Activated CD4-positive, alpha-beta T cell treated with anti-CD3 and anti-CD28 coated beads, Interleukin-2, amount 50 U/mL, for 48 hours (primary cell): ENCODE results near the gene PCYT1B.
"Not testable (repeated sequence)": the region's sequence is repeated elsewhere in the genome, so short reads cannot be mapped to it uniquely, and the experiment has no call there.

ENCODE experiments used
- DNase-seq, 2 experiments: peaks; one replicate each; pipeline ENCODE4 v3.0.0-alpha.2; 2020

Gene PCYT1B

GRCh38 chrX:24643116-24643515 is 4.0 kb downstream of the PCYT1B start:
- DNase-seq: no peak

GRCh38 chrX:24629701-24630100 is 17.4 kb downstream of the PCYT1B start:
- no peak for DNase-seq

- no peak for DNase-seq
Measured at GRCh38 chrX:24619647-24620046, 27.5 kb downstream of the PCYT1B start.

- DNase-seq: no peak
Measured at GRCh38 chrX:24610516-24610915, 36.6 kb downstream of the PCYT1B start.

GRCh38 chrX:24607616-24608015 is 39.5 kb downstream of the PCYT1B start:
- DNase-seq: no peak

DNA sequence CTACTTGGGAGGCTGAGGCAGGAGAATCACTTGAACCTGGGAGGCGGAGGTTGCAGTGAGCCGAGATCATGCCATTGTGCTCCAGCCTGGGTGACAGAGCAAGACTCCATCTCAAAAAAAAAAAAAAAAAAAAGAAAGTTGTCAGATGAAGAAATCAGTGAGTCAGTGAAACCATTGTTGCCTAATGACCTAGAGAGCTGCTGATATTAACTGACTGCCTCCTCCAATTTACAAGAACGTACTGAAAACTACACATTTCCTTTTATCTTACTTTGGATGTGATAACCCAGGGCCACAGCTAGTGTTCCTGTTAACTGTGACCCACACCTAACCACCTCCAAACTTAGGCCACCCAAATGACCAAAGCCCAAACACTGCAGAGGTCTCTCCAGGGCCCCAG is 41.2 kb downstream of the PCYT1B start:
- not testable (repeated sequence) for DNase-seq

- no peak for DNase-seq
Measured at GRCh38 chrX:24603191-24603590, 44.0 kb downstream of the PCYT1B start.

DNA sequence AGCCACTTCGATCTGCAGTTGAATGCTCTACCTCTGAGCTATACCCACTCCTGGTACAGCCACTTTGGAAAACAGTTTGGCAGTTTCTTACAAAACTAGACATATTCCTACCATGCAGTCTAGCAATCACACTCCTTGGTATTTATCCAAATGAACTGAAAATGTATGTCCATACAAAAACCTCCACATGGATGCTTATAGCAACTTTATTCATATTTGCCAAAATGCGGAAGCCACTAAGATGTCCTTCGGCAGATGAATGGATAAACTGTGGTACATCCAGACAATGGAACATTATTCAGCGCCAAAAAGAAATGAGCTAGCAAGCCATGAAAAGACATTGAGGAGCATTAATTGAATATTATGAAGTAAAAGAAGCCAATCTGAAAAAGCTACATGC is 45.3 kb downstream of the PCYT1B start:
- DNase-seq: no peak

DNA sequence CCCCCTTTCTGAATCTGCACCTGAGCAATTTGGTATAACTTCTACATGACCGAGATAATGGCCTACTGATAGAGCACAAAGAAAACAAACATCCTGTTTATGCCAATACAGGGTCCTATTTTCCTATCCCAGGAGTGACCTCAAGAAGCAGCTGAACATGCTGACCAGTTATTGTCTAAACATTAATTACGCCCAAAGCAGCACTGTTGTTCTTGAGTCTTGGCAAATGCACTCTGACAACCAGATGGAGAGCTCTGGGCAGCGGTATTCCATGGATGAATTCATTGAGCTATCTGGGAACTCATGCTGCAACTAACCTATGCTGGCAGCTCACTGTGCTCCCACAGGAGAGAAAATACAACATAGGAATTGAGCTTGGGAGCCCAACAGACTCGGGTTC is 52.6 kb downstream of the PCYT1B start:
- no peak for DNase-seq

- no peak for DNase-seq
Measured at GRCh38 chrX:24590111-24590510, 57.0 kb downstream of the PCYT1B start.

- no peak for DNase-seq
Measured at GRCh38 chrX:24577091-24577490, 70.1 kb downstream of the PCYT1B start.

DNA sequence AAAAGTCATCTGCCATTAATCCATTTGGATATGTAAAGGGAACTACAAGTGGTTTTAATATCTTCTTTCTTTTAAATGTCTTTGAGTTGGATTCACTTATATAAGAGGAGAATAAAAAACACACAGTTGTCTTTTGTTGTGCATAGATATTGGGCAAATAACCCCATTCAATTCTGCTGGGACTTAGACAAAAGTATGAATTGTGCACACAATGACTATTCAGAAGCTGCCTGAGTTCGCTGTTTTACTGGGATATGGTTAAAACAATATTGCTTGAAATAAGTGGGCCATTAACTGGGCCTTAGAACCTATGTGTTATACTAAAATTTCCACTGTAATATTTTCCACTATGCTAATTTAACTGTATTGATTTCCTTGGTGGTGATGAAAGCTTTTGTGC is 71.7 kb downstream of the PCYT1B start:
- DNase-seq: no peak

GRCh38 chrX:24574743-24575142 is 72.4 kb downstream of the PCYT1B start:
- no peak for DNase-seq

DNA sequence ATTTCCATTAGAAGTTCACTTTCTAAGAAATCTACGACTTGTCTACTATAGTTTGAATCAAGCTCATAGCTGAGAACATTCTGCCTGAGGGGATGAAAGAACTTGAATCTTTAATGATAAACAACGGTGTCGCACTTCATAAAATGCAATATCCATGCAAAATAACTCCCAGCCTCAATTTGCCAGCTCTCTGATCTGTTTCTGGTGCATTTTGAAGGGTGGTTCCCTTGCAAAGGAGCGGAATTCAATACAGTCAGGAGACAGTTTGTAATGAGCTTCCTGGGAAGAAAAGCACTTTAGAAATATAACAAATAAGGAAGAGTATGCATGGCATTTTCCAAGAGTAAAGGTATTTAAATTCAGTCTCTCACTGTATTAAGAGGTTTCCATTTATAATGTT is 80.0 kb downstream of the PCYT1B start:
- no peak for DNase-seq

GRCh38 chrX:24566240-24566639 is 80.9 kb downstream of the PCYT1B start:
- DNase-seq: no peak

DNA sequence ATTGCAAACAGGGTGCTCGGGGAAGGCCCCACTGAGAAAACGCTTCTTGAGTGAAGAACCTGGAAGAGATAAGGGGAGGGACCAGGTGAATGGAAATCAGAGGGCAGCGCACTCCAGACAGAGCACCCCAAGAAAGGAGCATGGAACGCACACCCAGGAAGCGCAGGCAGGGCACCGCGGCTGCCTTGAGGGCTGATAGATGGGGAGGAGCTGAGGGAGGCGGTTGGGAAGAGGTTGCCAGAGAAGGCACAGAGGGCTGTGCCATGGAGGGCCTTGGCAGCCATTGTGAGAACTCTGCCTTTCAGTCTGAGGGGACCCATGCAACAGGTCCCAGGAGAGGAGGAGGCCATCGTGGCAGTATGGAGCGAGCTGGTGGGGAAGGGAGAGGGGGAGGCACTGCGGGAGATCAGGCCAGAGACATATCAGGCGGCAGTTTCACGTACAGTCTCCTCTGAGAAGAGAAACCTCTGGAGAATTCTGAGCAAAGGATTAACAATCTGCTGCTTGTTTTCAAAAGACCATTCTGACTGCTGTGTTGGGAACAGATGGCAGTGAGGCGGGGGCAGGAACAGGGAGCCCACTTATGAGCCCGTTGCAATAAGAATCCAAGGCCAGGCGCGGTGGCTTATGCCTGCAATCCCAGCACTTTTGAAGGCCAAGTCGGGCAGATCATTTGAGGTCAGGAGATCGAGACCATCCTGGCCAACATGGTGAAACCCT is 83.7 kb downstream of the PCYT1B start:
- DNase-seq: no peak

GRCh38 chrX:24561121-24561520 is 86.0 kb downstream of the PCYT1B start:
- no peak for DNase-seq

- DNase-seq: no peak
Measured at GRCh38 chrX:24553011-24553410, 94.1 kb downstream of the PCYT1B start.

DNA sequence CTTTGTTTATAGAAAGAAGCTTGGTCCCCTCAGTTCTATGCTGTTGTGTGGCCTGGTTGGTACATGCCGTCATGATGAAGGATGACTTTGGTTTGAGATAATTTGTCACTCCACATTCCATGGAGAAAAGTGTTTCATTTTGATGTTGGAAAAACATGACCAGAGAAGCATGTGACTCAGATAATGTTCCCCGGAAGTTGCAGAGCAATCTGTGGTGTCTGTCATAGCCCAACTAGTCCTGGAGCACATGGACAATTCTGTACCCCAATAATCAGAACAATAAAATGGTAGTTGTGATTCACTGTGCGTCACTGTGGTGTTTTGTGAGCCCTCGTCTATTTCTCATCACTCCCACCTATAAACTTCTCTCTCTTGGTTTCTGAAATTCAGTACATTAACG is 97.0 kb downstream of the PCYT1B start:
- no peak for DNase-seq

GRCh38 chrX:24547961-24548360 is 99.2 kb downstream of the PCYT1B start:
- DNase-seq: no peak

GRCh38 chrX:24542756-24543155 is 104.4 kb downstream of the PCYT1B start:
- DNase-seq: no peak

GRCh38 chrX:24536551-24536950 is 110.6 kb downstream of the PCYT1B start:
- no peak for DNase-seq

DNA sequence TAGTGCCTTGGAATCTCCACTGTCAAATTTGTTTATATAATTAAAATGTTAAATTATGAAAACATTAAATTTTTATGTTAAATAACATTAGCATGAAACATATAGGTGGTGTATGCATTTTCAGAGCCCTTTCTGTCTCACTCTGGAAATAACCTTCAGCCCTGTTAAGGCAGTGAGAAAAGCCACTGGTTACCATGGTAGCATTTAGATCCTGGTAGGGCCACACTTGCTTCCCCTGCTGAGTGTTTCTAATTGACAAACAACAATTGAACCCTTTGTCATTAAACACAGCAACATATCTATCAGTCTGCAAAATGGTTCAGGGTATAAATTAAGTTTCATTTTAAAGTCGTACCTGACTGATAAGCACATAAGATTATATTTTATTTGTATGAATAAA is 118.5 kb downstream of the PCYT1B start:
- no peak for DNase-seq

- DNase-seq: no peak
Measured at GRCh38 chrX:24526616-24527015, 120.5 kb downstream of the PCYT1B start.

- no peak for DNase-seq
Measured at GRCh38 chrX:24525455-24525854, 121.7 kb downstream of the PCYT1B start.
